GM12872 (cell line): ENCODE data around the gene SPHK1.

Source experiments
- TF ChIP-seq, protein P1 (sequence below): IDR thresholded peaks from 3 replicates; pipeline ENCODE4 v1.5.1; 2011; ENCODE audit warnings: low read depth, mild to moderate bottlenecking, low read length, moderate library complexity; ENCODE audit not compliant: insufficient read depth

The SPHK1 gene

DNA sequence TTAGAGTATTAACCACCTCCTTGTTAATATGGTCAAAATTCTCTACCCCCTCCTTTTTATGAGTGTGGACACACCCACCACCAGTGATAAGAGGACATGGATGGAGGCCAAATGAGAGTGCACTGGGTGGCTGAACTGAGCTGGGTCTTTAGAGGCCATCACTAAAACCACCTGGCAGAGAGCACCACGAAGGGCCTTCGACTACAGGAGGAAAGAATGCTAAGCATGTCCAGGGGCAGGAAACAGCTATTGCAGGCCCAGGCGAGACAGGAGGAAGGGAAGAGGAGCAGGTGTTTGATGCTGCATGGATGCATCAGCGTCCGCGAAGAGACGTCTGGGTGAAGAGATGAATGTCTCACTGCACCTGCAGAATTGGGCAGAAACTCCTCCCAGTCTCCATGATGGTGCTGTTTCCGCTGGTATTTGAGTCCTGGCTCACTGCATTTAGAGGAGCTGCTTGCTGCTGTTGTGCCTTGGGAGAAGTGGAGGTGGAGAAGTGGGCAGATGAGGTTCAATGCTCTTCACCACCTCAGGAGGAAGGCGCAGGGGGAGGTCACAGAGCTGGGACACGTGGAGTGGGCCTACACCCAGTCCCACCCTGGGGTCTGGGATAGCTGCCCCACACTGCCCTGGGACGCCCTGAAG lies 33.2 kb downstream of the SPHK1 start:
- TF ChIP-seq, protein P1, sequence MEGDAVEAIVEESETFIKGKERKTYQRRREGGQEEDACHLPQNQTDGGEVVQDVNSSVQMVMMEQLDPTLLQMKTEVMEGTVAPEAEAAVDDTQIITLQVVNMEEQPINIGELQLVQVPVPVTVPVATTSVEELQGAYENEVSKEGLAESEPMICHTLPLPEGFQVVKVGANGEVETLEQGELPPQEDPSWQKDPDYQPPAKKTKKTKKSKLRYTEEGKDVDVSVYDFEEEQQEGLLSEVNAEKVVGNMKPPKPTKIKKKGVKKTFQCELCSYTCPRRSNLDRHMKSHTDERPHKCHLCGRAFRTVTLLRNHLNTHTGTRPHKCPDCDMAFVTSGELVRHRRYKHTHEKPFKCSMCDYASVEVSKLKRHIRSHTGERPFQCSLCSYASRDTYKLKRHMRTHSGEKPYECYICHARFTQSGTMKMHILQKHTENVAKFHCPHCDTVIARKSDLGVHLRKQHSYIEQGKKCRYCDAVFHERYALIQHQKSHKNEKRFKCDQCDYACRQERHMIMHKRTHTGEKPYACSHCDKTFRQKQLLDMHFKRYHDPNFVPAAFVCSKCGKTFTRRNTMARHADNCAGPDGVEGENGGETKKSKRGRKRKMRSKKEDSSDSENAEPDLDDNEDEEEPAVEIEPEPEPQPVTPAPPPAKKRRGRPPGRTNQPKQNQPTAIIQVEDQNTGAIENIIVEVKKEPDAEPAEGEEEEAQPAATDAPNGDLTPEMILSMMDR, result no peak

- TF ChIP-seq, protein P1, result no peak
Observed at GRCh38 chr17:76419576-76420260, 35.3 kb downstream of the SPHK1 start.

DNA sequence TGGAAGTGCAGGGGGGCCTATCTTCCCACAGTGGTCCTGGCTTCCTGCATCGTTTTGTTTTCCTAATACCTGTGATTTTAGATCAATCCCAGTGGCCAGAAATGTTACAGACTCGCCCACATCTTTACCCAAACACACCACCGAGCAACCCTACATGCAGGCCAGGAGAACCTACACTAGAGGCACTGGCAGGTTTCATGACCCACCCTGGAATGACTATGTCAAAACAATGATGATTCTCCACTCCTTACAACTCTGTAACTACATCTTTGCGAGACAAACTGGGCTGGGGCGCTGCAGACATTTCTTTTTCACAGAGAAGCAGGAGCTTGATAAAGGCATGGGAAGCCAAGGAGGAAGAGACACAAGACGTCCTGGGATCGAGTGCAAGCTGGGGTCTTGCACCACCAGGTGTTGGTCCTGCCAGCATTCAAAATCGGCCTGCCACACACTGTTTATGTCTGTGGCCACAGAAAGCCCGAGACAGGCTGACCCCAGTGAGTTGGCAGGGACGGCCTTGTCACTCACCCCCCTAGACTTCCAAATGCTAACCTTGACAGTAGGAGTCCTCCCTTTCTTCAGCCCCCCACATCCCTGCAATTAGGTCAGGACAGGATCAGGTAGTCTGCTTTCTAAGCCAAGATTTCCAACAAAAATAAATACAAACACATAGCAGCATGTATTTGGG lies 36.1 kb downstream of the SPHK1 start:
- TF ChIP-seq, protein P1, result no peak

- TF ChIP-seq, protein P1, result no peak
Observed at GRCh38 chr17:76421044-76421407, 36.6 kb downstream of the SPHK1 start.

DNA sequence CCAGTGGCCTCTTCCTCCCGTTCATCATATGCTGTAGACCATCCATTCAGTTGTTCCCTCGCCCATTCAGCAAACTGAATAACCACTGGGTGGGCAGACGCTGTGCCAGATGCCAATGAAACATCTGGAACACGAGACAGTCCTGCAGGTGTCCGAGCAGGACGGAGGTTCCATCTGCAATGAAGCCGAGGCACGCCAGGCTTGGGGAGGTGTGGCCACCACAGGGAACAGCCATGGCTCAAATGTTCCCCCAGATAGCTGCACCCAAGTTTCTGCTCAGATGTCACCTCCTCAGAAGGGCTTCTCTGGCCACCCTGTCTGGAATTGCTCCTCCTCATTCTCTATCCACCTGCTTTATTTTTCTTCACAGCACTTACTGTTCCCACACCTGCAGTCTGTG lies 38.0 kb downstream of the SPHK1 start:
- TF ChIP-seq, protein P1, result no peak

GRCh38 chr17:76422860-76423259 lies 38.5 kb downstream of the SPHK1 start:
- TF ChIP-seq, protein P1, result no peak

GRCh38 chr17:76426853-76427252 lies 42.4 kb downstream of the SPHK1 start:
- TF ChIP-seq, protein P1, result no peak
